Measurements from ENCODE around the gene IL17F.

IL17F gene

DNA sequence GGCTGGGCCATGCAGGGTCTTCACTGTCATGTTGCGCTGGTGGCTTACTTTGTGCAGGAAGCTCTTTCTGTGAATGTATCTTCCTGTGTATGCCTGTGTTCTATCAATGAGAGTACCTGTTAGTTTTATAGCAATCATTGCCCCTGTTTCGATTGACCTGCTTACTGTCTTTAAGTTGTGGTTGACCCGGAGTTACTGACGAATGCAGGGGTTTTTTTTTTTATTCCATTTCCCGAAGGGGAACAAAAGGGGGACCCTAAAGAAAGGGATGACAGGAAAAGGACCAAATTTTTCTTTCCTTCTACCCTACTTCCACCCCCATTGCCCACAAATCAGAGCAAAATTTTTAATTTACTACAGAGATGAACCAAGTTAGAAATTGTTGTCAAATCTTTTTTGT, at the start of gene IL17F:
Gene IL17F (minus strand): TSS at position 101 of the 400 bp plus-strand sequence. CDS start 71 bp downstream, at position 30.
- Histone ChIP-seq H3K4me3 (ENCODE audit: low read depth in 1 of 2, low read length in 2 of 2) (no peak within 1 kb of the TSS), H3K9me3 (ENCODE audit: control insufficient read depth in 1 of 2, low read length in 2 of 2) (no peaks in the 10 kb centered on the region)

GRCh38 chr6:52293067-52293466, 48.8 kb upstream of the IL17F start:
- Histone ChIP-seq H3K4me1 (ENCODE audit: control insufficient read depth in 1 of 2, insufficient read depth in 2 of 2, low read length in 2 of 2) (peaks cover 0 to 6% of the 10 kb centered on the region in 2 donors), H3K4me3 (ENCODE audit: low read depth in 1 of 2, low read length in 2 of 2) (no peak overlapping the region), H3K27ac (ENCODE audit: low read depth, low read length) (no peak overlapping the region), H3K9ac (ENCODE audit: low read depth in 1 of 2, low read length in 2 of 2) (no peak overlapping the region), H3K9me3 (ENCODE audit: control insufficient read depth in 1 of 2, low read length in 2 of 2) (no peaks in the 10 kb centered on the region), H3K27me3 (ENCODE audit: control insufficient read depth in 1 of 2, insufficient read depth in 2 of 2, low read length in 2 of 2) (no peaks in the 10 kb centered on the region), H3K36me3 (ENCODE audit: control insufficient read depth in 1 of 2, insufficient read depth in 2 of 2, low read length in 2 of 2) (no peaks in the 10 kb centered on the region)

More for the DNA sequence above, at the start of gene IL17F:
- H3K36me3 ChIP-seq (ENCODE audit: control insufficient read depth in 1 of 2, insufficient read depth in 2 of 2, low read length in 2 of 2), result no peaks in the 10 kb centered on the region
- H3K9ac ChIP-seq (ENCODE audit: low read depth in 1 of 2, low read length in 2 of 2), result no peak within 1 kb of the TSS
- H3K4me1 ChIP-seq (ENCODE audit: control insufficient read depth in 1 of 2, insufficient read depth in 2 of 2, low read length in 2 of 2), result no peaks in the 10 kb centered on the region
- no peak within 1 kb of the TSS for H3K27ac ChIP-seq (ENCODE audit: low read depth, low read length)
- H3K27me3 ChIP-seq (ENCODE audit: control insufficient read depth in 1 of 2, insufficient read depth in 2 of 2, low read length in 2 of 2), result peaks cover 0 to 5% of the 10 kb centered on the region in 2 donors

GRCh38 chr6:52288841-52289240, 44.5 kb upstream of the IL17F start:
- H3K27ac ChIP-seq (ENCODE audit: low read depth, low read length), result no peak overlapping the region
- H3K27me3 ChIP-seq (ENCODE audit: control insufficient read depth in 1 of 2, insufficient read depth in 2 of 2, low read length in 2 of 2), result no peaks in the 10 kb centered on the region
- H3K4me1 ChIP-seq (ENCODE audit: control insufficient read depth in 1 of 2, insufficient read depth in 2 of 2, low read length in 2 of 2), result peaks cover 9 to 17% of the 10 kb centered on the region in 2 donors
- no peak overlapping the region for H3K9ac ChIP-seq (ENCODE audit: low read depth in 1 of 2, low read length in 2 of 2)
- no peaks in the 10 kb centered on the region for H3K9me3 ChIP-seq (ENCODE audit: control insufficient read depth in 1 of 2, low read length in 2 of 2)
- no peak overlapping the region for H3K4me3 ChIP-seq (ENCODE audit: low read depth in 1 of 2, low read length in 2 of 2)
- H3K36me3 ChIP-seq (ENCODE audit: control insufficient read depth in 1 of 2, insufficient read depth in 2 of 2, low read length in 2 of 2), result no peaks in the 10 kb centered on the region

DNA sequence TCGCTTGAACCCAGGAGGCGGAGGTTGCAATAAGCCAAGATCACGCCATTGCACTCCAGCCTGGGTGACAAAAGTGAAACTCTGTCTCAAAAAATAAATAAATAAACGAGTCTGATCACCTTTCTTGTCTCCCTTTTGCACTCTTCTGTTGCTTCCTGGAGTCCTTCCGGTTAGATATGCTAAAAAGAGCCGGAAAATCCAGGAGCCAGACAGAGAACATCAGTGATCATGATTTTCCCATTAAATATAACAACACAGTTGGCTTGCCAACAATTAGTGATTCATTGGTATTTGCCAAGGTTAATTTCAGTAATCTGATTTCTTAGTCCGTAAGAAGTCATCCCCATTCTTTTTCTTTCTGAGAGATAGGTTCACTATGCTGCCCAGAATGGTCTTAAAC, 43.9 kb upstream of the IL17F start:
- peaks cover 15 to 22% of the 10 kb centered on the region in 2 donors for H3K4me1 ChIP-seq (ENCODE audit: control insufficient read depth in 1 of 2, insufficient read depth in 2 of 2, low read length in 2 of 2)
- H3K27ac ChIP-seq (ENCODE audit: low read depth, low read length), result no peak overlapping the region
- no peak overlapping the region for H3K4me3 ChIP-seq (ENCODE audit: low read depth in 1 of 2, low read length in 2 of 2)
- no peaks in the 10 kb centered on the region for H3K9me3 ChIP-seq (ENCODE audit: control insufficient read depth in 1 of 2, low read length in 2 of 2)
- no peaks in the 10 kb centered on the region for H3K36me3 ChIP-seq (ENCODE audit: control insufficient read depth in 1 of 2, insufficient read depth in 2 of 2, low read length in 2 of 2)
- H3K27me3 ChIP-seq (ENCODE audit: control insufficient read depth in 1 of 2, insufficient read depth in 2 of 2, low read length in 2 of 2), result no peaks in the 10 kb centered on the region
- H3K9ac ChIP-seq (ENCODE audit: low read depth in 1 of 2, low read length in 2 of 2), result no peak overlapping the region

DNA sequence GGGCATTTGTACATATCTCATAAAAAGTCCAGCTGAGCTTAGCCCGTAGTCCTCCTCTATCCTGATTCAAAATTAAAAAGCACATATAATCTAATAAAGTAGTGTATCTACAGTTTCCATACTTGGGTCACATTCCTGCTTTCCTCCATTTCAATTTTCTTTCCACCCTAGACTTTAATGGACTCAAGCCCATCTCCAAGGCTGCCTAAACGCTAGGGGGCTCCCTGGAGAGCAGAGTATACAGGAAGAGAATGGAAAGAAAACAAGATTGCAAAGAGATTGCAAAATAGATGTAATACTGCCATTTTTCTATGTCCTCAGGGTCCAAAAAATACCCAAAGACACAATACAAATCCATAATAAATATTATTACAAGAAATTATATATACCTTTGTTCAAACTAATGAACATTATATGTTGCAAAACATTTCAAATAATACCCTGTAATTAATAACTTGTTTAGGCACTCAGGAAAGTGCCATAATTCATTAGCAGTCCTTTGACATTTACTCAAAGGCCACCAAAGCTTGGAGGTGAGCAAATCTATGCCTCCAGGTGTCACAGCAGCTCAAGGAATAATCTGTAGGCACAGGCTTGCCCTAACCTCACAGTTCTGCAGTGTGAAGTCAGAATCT, 42.6 kb upstream of the IL17F start:
- peaks cover under 1 to 7% of the 10 kb centered on the region in 2 donors for H3K36me3 ChIP-seq (ENCODE audit: control insufficient read depth in 1 of 2, insufficient read depth in 2 of 2, low read length in 2 of 2)
- peaks cover 18 to 23% of the 10 kb centered on the region in 2 donors for H3K4me1 ChIP-seq (ENCODE audit: control insufficient read depth in 1 of 2, insufficient read depth in 2 of 2, low read length in 2 of 2)
- H3K9me3 ChIP-seq (ENCODE audit: control insufficient read depth in 1 of 2, low read length in 2 of 2), result no peaks in the 10 kb centered on the region
- no peak overlapping the region for H3K4me3 ChIP-seq (ENCODE audit: low read depth in 1 of 2, low read length in 2 of 2)
- H3K9ac ChIP-seq (ENCODE audit: low read depth in 1 of 2, low read length in 2 of 2), result no peak overlapping the region
- no peaks in the 10 kb centered on the region for H3K27me3 ChIP-seq (ENCODE audit: control insufficient read depth in 1 of 2, insufficient read depth in 2 of 2, low read length in 2 of 2)
- no peak overlapping the region for H3K27ac ChIP-seq (ENCODE audit: low read depth, low read length)

- H3K27me3 ChIP-seq (ENCODE audit: control insufficient read depth in 1 of 2, insufficient read depth in 2 of 2, low read length in 2 of 2), result no peaks in the 10 kb centered on the region
- peaks cover 18 to 23% of the 10 kb centered on the region in 2 donors for H3K4me1 ChIP-seq (ENCODE audit: control insufficient read depth in 1 of 2, insufficient read depth in 2 of 2, low read length in 2 of 2)
- H3K9me3 ChIP-seq (ENCODE audit: control insufficient read depth in 1 of 2, low read length in 2 of 2), result no peaks in the 10 kb centered on the region
- H3K36me3 ChIP-seq (ENCODE audit: control insufficient read depth in 1 of 2, insufficient read depth in 2 of 2, low read length in 2 of 2), result peaks cover 9 to 22% of the 10 kb centered on the region in 2 donors
- no peak overlapping the region for H3K27ac ChIP-seq (ENCODE audit: low read depth, low read length)
- H3K4me3 ChIP-seq (ENCODE audit: low read depth in 1 of 2, low read length in 2 of 2), result peak overlapping the region; percentile 91
- H3K9ac ChIP-seq (ENCODE audit: low read depth in 1 of 2, low read length in 2 of 2), result peak overlapping the region; percentile 44 to 46
These were observed 41.1 kb upstream of the IL17F start for GRCh38 chr6:52285177-52286068.

DNA sequence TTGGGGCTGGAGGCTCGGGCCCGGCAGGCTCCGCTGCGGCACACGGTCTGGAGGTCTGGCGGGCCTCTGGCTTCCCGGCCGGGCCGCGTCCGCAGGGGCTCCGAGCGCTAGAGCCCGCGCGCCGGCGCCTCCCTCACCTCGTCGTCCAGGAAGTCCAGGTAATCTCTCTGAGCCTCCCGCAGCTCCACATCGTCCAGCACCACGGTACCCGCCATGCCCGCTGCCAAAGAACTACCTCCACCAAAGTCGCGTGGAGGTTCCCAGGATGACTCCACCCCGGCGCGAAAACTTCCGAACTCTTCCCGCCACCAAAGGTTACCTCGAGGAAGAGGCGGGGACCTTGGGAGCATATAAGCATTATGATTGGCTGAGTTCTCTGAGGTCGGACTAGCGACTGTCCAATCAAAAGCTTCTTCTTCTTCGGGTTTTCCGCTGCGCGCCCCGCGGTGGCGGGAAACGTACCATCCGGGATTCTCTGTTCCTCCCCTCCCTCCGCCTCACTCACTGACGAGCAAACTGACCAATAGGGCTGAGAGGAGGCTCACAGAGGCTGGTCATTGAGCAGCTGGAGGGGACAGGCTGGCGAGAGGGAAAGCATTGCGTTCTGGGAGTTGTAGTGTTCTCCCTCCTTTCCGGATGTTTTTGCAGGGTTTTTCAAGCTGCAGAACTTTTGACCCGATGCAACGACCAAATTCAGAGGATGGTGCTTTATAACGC, 40.3 kb upstream of the IL17F start, which contains the start of gene MCM3:
Gene MCM3 (minus strand): TSS at position 283 of the 717 bp plus-strand sequence. CDS start 68 bp downstream, at position 215.
- H3K27ac ChIP-seq (ENCODE audit: low read depth, low read length), result no peak within 1 kb of the TSS
- H3K4me1 ChIP-seq (ENCODE audit: control insufficient read depth in 1 of 2, insufficient read depth in 2 of 2, low read length in 2 of 2), result peaks cover 18 to 23% of the 10 kb centered on the region in 2 donors
- H3K4me3 ChIP-seq (ENCODE audit: low read depth in 1 of 2, low read length in 2 of 2), result peak within 1 kb of the TSS; percentile 91
- no peaks in the 10 kb centered on the region for H3K9me3 ChIP-seq (ENCODE audit: control insufficient read depth in 1 of 2, low read length in 2 of 2)
- H3K27me3 ChIP-seq (ENCODE audit: control insufficient read depth in 1 of 2, insufficient read depth in 2 of 2, low read length in 2 of 2), result no peaks in the 10 kb centered on the region
- peaks cover 14 to 29% of the 10 kb centered on the region in 2 donors for H3K36me3 ChIP-seq (ENCODE audit: control insufficient read depth in 1 of 2, insufficient read depth in 2 of 2, low read length in 2 of 2)
- peak within 1 kb of the TSS; percentile 62 to 76 for H3K9ac ChIP-seq (ENCODE audit: low read depth in 1 of 2, low read length in 2 of 2)

- peaks cover 18 to 23% of the 10 kb centered on the region in 2 donors for H3K4me1 ChIP-seq (ENCODE audit: control insufficient read depth in 1 of 2, insufficient read depth in 2 of 2, low read length in 2 of 2)
- no peak overlapping the region for H3K27ac ChIP-seq (ENCODE audit: low read depth, low read length)
- no peaks in the 10 kb centered on the region for H3K9me3 ChIP-seq (ENCODE audit: control insufficient read depth in 1 of 2, low read length in 2 of 2)
- no peaks in the 10 kb centered on the region for H3K27me3 ChIP-seq (ENCODE audit: control insufficient read depth in 1 of 2, insufficient read depth in 2 of 2, low read length in 2 of 2)
- H3K9ac ChIP-seq (ENCODE audit: low read depth in 1 of 2, low read length in 2 of 2), result peak overlapping the region; percentile 62 to 76
- peak overlapping the region; percentile 91 for H3K4me3 ChIP-seq (ENCODE audit: low read depth in 1 of 2, low read length in 2 of 2)
- H3K36me3 ChIP-seq (ENCODE audit: control insufficient read depth in 1 of 2, insufficient read depth in 2 of 2, low read length in 2 of 2), result peaks cover 14 to 34% of the 10 kb centered on the region in 2 donors
These were observed 39.8 kb upstream of the IL17F start for GRCh38 chr6:52284131-52284459.

GRCh38 chr6:52283111-52283510, 38.8 kb upstream of the IL17F start:
- Histone ChIP-seq H3K27me3 (ENCODE audit: control insufficient read depth in 1 of 2, insufficient read depth in 2 of 2, low read length in 2 of 2) (no peaks in the 10 kb centered on the region), H3K9me3 (ENCODE audit: control insufficient read depth in 1 of 2, low read length in 2 of 2) (no peaks in the 10 kb centered on the region), H3K36me3 (ENCODE audit: control insufficient read depth in 1 of 2, insufficient read depth in 2 of 2, low read length in 2 of 2) (peaks cover 14 to 44% of the 10 kb centered on the region in 2 donors), H3K4me3 (ENCODE audit: low read depth in 1 of 2, low read length in 2 of 2) (peak overlapping the region; percentile 91), H3K4me1 (ENCODE audit: control insufficient read depth in 1 of 2, insufficient read depth in 2 of 2, low read length in 2 of 2) (peaks cover 18 to 23% of the 10 kb centered on the region in 2 donors), H3K9ac (ENCODE audit: low read depth in 1 of 2, low read length in 2 of 2) (no peak overlapping the region), H3K27ac (ENCODE audit: low read depth, low read length) (no peak overlapping the region)
